NCI-H2227 treated with DMSO at 0.1 percent for 48 hours (cell line): ENCODE measurements around the gene ANGPTL1.
"Not testable (repeated sequence)": the region's sequence is repeated elsewhere in the genome, so short reads cannot be mapped to it uniquely, and the experiment has no call there.

Source experiments
- DNase-seq: peaks from one replicate; lab custom pipeline; 2025; lab: John Stamatoyannopoulos, UW

Gene ANGPTL1

GRCh38 chr1:178867670-178868069 is 3.2 kb downstream of the ANGPTL1 start:
- DNase-seq = peak; percentile 18

GRCh38 chr1:178864326-178864725 is 6.6 kb downstream of the ANGPTL1 start:
- peak; percentile 70 for DNase-seq

- no peak for DNase-seq
These were observed 8.0 kb downstream of the ANGPTL1 start for GRCh38 chr1:178862864-178863263.

- DNase-seq = no peak
These were observed 8.5 kb downstream of the ANGPTL1 start for GRCh38 chr1:178862416-178862815.

GRCh38 chr1:178857126-178857525 is 13.8 kb downstream of the ANGPTL1 start:
- no peak for DNase-seq

GRCh38 chr1:178849918-178850317 is 21.0 kb downstream of the ANGPTL1 start:
- no peak for DNase-seq

GRCh38 chr1:178847919-178848318 is 23.0 kb downstream of the ANGPTL1 start:
- DNase-seq = not testable (repeated sequence)

GRCh38 chr1:178847396-178847849 is 23.5 kb downstream of the ANGPTL1 start:
- no peak for DNase-seq

- no peak for DNase-seq
These were observed 24.6 kb downstream of the ANGPTL1 start for GRCh38 chr1:178846306-178846705.

GRCh38 chr1:178844436-178844835 is 26.4 kb downstream of the ANGPTL1 start:
- DNase-seq = no peak

- DNase-seq = no peak
These were observed 45.7 kb downstream of the ANGPTL1 start for GRCh38 chr1:178825167-178825566.

DNA sequence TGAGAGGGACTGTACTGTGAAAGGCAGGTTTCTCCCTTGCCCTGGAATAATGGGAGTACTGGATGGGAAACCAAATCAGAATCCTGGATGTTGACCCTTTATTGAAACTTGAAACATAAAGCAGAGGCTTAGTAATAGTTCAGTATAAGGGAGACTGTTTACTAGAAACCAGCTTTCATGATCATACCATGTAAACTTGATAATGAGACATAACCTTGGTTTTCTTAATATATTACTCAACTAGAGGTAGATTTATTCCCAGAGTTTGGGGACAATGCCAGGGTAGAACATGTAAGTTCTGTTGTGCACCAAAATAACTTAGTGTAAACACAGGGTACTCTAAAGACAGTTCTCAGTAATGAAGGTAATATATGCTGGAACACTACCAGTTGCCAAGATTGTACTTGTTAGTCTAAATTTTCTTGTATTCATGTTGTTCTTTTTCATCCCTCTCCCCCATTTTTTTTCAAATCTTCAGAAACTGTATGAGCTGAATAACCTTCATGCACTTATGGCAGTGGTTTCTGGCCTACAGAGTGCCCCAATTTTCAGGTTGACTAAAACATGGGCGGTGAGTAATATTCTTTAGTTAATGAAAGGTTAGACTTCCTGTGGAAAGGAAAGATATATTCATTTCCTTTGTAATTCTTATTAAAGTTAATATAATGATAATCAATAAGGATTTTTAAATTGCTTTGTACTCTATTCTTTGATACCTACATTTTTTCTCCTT is 49.6 kb downstream of the ANGPTL1 start:
- DNase-seq = no peak

DNA sequence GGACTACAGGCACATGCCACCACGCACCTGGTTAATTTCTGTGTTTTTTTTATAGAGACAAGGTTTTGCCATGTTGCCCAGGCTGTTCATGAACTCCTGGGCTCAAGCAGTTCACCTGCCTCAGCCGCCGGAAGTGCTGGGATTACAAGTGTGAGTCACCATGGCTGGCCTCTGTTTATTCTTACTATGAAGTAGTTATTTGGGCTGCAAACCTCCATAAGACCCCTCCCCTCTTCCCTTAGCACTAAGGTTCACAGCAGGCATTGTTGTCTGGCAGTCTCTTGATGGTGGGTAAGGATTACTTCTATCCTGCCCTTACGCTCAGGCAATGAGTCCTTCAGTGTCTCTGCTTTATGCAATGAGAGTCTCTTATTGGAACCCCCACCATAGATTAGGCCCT is 51.8 kb downstream of the ANGPTL1 start:
- DNase-seq = no peak

- DNase-seq = no peak
These were observed 52.5 kb downstream of the ANGPTL1 start for GRCh38 chr1:178818416-178818815.

- no peak for DNase-seq
These were observed 60.3 kb downstream of the ANGPTL1 start for GRCh38 chr1:178810585-178810984.

- DNase-seq = no peak
These were observed 62.3 kb downstream of the ANGPTL1 start for GRCh38 chr1:178808529-178808928.

GRCh38 chr1:178806665-178807300 is 64.1 kb downstream of the ANGPTL1 start:
- no peak for DNase-seq

- no peak for DNase-seq
These were observed 68.0 kb downstream of the ANGPTL1 start for GRCh38 chr1:178802873-178803272.
